OCI-LY7 (cell line): Measurements from ENCODE around the gene QPCTL. TPM values are rescaled to one million over a fixed set of nuclear protein-coding genes. Genes with fewer than 3 reads are reported as not detected.

Experiments
- BruUV-seq: library from RNA; stranded (reverse); fragments of 400-500 nt; replicated peaks from 2 replicates; lab custom pipeline; 2021; lab: Mats Ljungman, UMichigan
- CTCF ChIA-PET: fragments of 300-600 bp; sonication (Branson Sonifier 250); formaldehyde crosslinking; loops from one replicate; lab custom pipeline; 2022; ENCODE audit warnings: antibody characterized with exemption; ENCODE audit not compliant: unreplicated experiment; lab: Charles Lee
- POLR2A ChIA-PET: fragments of 300-600 bp; sonication (Branson Sonifier 250); formaldehyde crosslinking; loops from one replicate; lab custom pipeline; 2022; ENCODE audit warnings: antibody characterized with exemption; lab: Charles Lee
- DNase-seq: peaks from one replicate; pipeline ENCODE4 v3.0.0-alpha.2; 2015; ENCODE audit warnings: low spot score
- H2AFZ ChIP-seq: fragments of 200-600 bp; sonication (generic), shearing (Covaris generic); 2 replicates; pipeline ENCODE4 v1.6.1; 2014; ENCODE audit warnings: mild to moderate bottlenecking, antibody characterized with exemption, low read length, moderate library complexity
- H3K27ac ChIP-seq: fragments of 200-600 bp; sonication (generic); 2 replicates; pipeline ENCODE4 v1.5.1; 2014; ENCODE audit warnings: mixed run types, low read depth, mild to moderate bottlenecking, moderate library complexity, low read length, inconsistent platforms; ENCODE audit not compliant: poor library complexity, severe bottlenecking
- H3K36me3 ChIP-seq: fragments of 200-600 bp; sonication (generic); 2 replicates; pipeline ENCODE4 v1.6.1; 2014; ENCODE audit warnings: mild to moderate bottlenecking, antibody characterized with exemption, low read length, moderate library complexity, mixed read lengths; ENCODE audit not compliant: insufficient read depth
- H3K4me1 ChIP-seq: fragments of 200-600 bp; sonication (generic); 2 replicates; pipeline ENCODE4 v1.5.1; 2014; ENCODE audit warnings: mild to moderate bottlenecking, low read length; ENCODE audit not compliant: insufficient read depth, poor library complexity, severe bottlenecking
- H3K4me2 ChIP-seq: fragments of 200-600 bp; sonication (generic); 2 replicates; pipeline ENCODE4 v1.6.1; 2014; ENCODE audit warnings: mild to moderate bottlenecking, low read length
- H3K4me3 ChIP-seq: fragments of 200-600 bp; sonication (generic); 2 replicates; pipeline ENCODE4 v1.5.1; 2014; ENCODE audit warnings: mild to moderate bottlenecking, low read depth, low read length; ENCODE audit not compliant: poor library complexity, severe bottlenecking
- H3K79me2 ChIP-seq: fragments of 200-600 bp; sonication (generic); 2 replicates; pipeline ENCODE4 v1.6.1; 2016; ENCODE audit warnings: low read depth, mild to moderate bottlenecking, low read length, moderate library complexity, mixed read lengths; ENCODE audit not compliant: insufficient read depth
- H3K9me2 ChIP-seq: fragments of 200-600 bp; sonication (generic); 2 replicates; pipeline ENCODE4 v1.6.1; 2016; ENCODE audit warnings: mild to moderate bottlenecking, low read length, mixed read lengths; ENCODE audit not compliant: insufficient read depth
- H3K9me3 ChIP-seq: fragments of 200-600 bp; sonication (generic); 2 replicates; pipeline ENCODE4 v1.6.1; 2014; ENCODE audit warnings: mild to moderate bottlenecking, mixed run types, low read length, mixed read lengths
- H4K20me1 ChIP-seq: fragments of 200-600 bp; sonication (generic); 2 replicates; pipeline ENCODE4 v1.6.1; 2014; ENCODE audit warnings: mild to moderate bottlenecking, antibody characterized with exemption, low read length, moderate library complexity, mixed read lengths; ENCODE audit not compliant: insufficient read depth
- CTCF ChIP-seq: fragments of 200-600 bp; sonication (generic); conservative IDR thresholded peaks from 2 replicates; pipeline ENCODE4 v1.5.1; 2014; ENCODE audit warnings: mild to moderate bottlenecking, antibody characterized with exemption, low read length, moderate library complexity, mixed read lengths
- EZH2phosphoT487 ChIP-seq: fragments of 200-600 bp; sonication (generic); IDR thresholded peaks from 2 replicates; pipeline ENCODE4 v1.6.1; 2018; ENCODE audit warnings: low read depth, borderline replicate concordance, mild to moderate bottlenecking, mixed run types, antibody characterized with exemption, low read length, moderate library complexity, mixed read lengths
- intact Hi-C: fragments of 100-400 bp; cut with micrococcal nuclease; formaldehyde crosslinking; loops from one replicate; pipeline ENCODE4 v1.10.0; 2022; ENCODE audit not compliant: unreplicated experiment
- total RNA-seq, 2 experiments: library from RNA; depleted of rRNA in 1 of 2; stranded (reverse); fragments of >200 nt in 1 of 2; shearing (Covaris generic) in 1 of 2; gene quantifications; 2 replicates each; pipeline ENCODE4 v1.2.3, GENCODE V29; 2014 to 2022

QPCTL gene
- total RNA-seq, 2 experiments from 2014 or later, result 24.8 to 26.3 TPM

GRCh38 chr19:45729800-45730290 lies 37.4 kb downstream of the QPCTL start:
- Histone ChIP-seq H3K9me3 (no peaks in the 10 kb centered on the region), H3K9me2 (no peaks in the 10 kb centered on the region), H4K20me1 (no peaks in the 10 kb centered on the region), H2AFZ (no peak overlapping the region; the same call in 1 of the 2 replicates), H3K4me2 (peak overlapping the region; percentile 85), H3K27ac (peak overlapping the region; percentile 36), H3K79me2 (peaks cover 33% of the 10 kb centered on the region; the same call in 1 of the 2 replicates), H3K36me3 (no peaks in the 10 kb centered on the region), H3K4me3 (peak overlapping the region; percentile 97), H3K4me1 (peaks cover 11% of the 10 kb centered on the region)
- CTCF ChIA-PET, result interaction anchor here (0.6 kb wide), 2 partner anchors 36 to 41 kb away, joined by 3 to 5 read pairs; no protein-coding TSS in a partner anchor
- no peak for DNase-seq
- TF ChIP-seq EZH2phosphoT487 (no peak), CTCF (no peak)
- POLR2A ChIA-PET, result interaction anchor here (1.0 to 2.2 kb wide), 2 partner anchors 12 to 37 kb away, joined by 3 to 13 read pairs; no protein-coding TSS in a partner anchor
- intact Hi-C loops, result no loop called here
- BruUV-seq, result TSS peak; percentile 66

GRCh38 chr19:45730368-45731288 lies 38.2 kb downstream of the QPCTL start, which contains the start of gene FBXO46:
TSS of gene FBXO46 (minus strand) at chr19:45730896. CDS start at chr19:45713495, 17,401 bp downstream.
- H3K9me3 ChIP-seq, result no peaks in the 10 kb centered on the region
- peak; percentile 99 for DNase-seq
- peak within 1 kb of the TSS; percentile 94; the same call in 1 of the 2 replicates for H2AFZ ChIP-seq
- H3K79me2 ChIP-seq, result peaks cover 27% of the 10 kb centered on the region; the same call in 1 of the 2 replicates
- POLR2A ChIA-PET, result interaction anchor here (0.6 to 2.2 kb wide), 5 partner anchors 13 to 195 kb away, joined by 3 to 13 read pairs (median 5); no protein-coding TSS in a partner anchor
- H3K4me2 ChIP-seq, result peak within 1 kb of the TSS; percentile 85
- intact Hi-C loops, result no loop called here
- H3K36me3 ChIP-seq, result no peaks in the 10 kb centered on the region
- CTCF ChIA-PET, result interaction anchor here (0.6 kb wide), 3 partner anchors 37 to 40 kb away, joined by 3 to 5 read pairs (median 4); partner anchors contain the start of gene SIX5
- no peaks in the 10 kb centered on the region for H3K9me2 ChIP-seq
- peaks cover 11% of the 10 kb centered on the region for H3K4me1 ChIP-seq
- no TSS peak for BruUV-seq
- no peaks in the 10 kb centered on the region for H4K20me1 ChIP-seq
- TF ChIP-seq CTCF, result peak; percentile 68
- TF ChIP-seq EZH2phosphoT487, result no peak
- H3K4me3 ChIP-seq, result peak within 1 kb of the TSS; percentile 97
- H3K27ac ChIP-seq, result peak within 1 kb of the TSS; percentile 36
